Vagina (tissue), 2 donors: ENCODE measurements around the gene PEX26.

Source experiments
- POLR2A ChIP-seq, 2 donors: fragments of 450-650 bp; IDR thresholded peaks; one replicate each; pipeline ENCODE4 v1.6.1; 2017; ENCODE audit warnings: antibody characterized with exemption in 2 of 2, mild to moderate bottlenecking in 2 of 2, moderate library complexity in 2 of 2
- TF ChIP-seq, protein P1 (sequence below), 3 experiments: fragments of 450-650 bp in 2 of 3; fragments of 200-600 bp in 1 of 3; sonication (generic) in 1 of 3; IDR thresholded peaks; one replicate each; pipeline ENCODE4 v1.5.1; 2017 to 2019; ENCODE audit warnings: antibody characterized with exemption in 3 of 3, mild to moderate bottlenecking in 2 of 3, moderate library complexity in 2 of 3

DNA sequence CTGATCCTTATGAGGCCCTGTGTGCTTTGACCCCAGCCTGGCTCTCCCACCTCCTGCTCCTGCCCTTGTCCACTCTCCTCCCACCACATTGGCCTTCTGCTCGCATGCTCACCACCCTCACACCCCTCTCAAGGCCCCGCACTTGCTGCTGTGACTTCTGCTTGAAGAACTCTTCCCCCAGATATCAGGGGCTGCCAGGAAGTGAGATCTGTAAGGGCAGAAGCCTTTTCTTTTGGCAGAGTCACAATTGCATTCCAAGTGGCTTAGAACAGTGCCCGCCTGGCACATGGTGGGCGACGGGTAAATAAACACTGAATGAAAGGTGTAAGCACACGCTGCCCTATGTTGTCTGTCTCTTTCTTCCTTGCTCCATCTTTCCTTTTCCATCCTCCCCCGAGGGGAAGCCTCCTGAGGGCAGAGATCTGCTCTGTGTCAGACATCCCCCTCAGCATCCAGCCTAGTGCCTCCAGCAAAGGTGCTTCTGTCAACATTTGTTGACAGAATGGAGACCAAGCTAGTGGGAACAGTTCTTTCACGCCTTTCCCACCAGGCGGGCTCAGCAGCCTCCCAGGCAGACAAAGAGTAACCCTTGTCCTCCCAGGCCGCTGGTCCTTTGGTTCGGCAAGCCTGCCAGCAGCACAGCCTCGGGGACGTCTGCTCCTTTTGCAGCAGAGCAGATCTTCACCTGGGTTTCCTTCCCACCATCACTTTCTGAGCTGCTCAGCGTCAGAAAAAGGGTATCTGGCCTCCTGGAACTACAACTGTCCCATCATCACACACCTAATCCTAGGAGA lies 10.0 kb upstream of the PEX26 start:
- TF ChIP-seq, protein P1, sequence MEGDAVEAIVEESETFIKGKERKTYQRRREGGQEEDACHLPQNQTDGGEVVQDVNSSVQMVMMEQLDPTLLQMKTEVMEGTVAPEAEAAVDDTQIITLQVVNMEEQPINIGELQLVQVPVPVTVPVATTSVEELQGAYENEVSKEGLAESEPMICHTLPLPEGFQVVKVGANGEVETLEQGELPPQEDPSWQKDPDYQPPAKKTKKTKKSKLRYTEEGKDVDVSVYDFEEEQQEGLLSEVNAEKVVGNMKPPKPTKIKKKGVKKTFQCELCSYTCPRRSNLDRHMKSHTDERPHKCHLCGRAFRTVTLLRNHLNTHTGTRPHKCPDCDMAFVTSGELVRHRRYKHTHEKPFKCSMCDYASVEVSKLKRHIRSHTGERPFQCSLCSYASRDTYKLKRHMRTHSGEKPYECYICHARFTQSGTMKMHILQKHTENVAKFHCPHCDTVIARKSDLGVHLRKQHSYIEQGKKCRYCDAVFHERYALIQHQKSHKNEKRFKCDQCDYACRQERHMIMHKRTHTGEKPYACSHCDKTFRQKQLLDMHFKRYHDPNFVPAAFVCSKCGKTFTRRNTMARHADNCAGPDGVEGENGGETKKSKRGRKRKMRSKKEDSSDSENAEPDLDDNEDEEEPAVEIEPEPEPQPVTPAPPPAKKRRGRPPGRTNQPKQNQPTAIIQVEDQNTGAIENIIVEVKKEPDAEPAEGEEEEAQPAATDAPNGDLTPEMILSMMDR (IDR thresholded peaks at IDR 0.05), result no peak
- no peak for TF ChIP-seq POLR2A (IDR thresholded peaks at IDR 0.05)
